K562 (cell line): Measurements from ENCODE around the gene ASIC3. TPM values are rescaled to one million over a fixed set of nuclear protein-coding genes. Genes with fewer than 3 reads are reported as not detected.
A peak's percentile ranks its signal among the peaks of the same experiment; 100 is the strongest.
"Not testable (repeated sequence)": the region's sequence is repeated elsewhere in the genome, so short reads cannot be mapped to it uniquely, and the experiment has no call there.

Experiments used
- CSDE1 ChIP-seq, 2 experiments: fragments of 450-650 bp; IDR thresholded peaks; 2 replicates each; pipeline ENCODE4 v1.6.1; 2016; ENCODE audit warnings: mild to moderate bottlenecking in 1 of 2
- HDAC1 ChIP-seq, 2 experiments: fragments of 450-650 bp; IDR thresholded peaks; 2 replicates each; pipeline ENCODE4 v1.6.1; 2016 to 2017; ENCODE audit warnings: inconsistent platforms in 1 of 2, mild to moderate bottlenecking in 1 of 2, moderate library complexity in 1 of 2
- KLF13 ChIP-seq: fragments of 450-650 bp; IDR thresholded peaks from 2 replicates; pipeline ENCODE4 v1.6.1; 2016; ENCODE audit warnings: missing genetic modification characterization, low read depth, mild to moderate bottlenecking, missing compliant biosample characterization, moderate library complexity, borderline replicate concordance
- LEF1 ChIP-seq: fragments of 450-650 bp; IDR thresholded peaks from 2 replicates; pipeline ENCODE4 v1.6.1; 2016; ENCODE audit warnings: mild to moderate bottlenecking
- MIER1 ChIP-seq: fragments of 450-650 bp; IDR thresholded peaks from 2 replicates; pipeline ENCODE4 v1.6.1; 2016; ENCODE audit warnings: antibody characterized with exemption, mild to moderate bottlenecking, low read depth
- MYC ChIP-seq, 2 experiments: fragments of 250-450 bp in 1 of 2; sonication (Bioruptor Pico) in 1 of 2; IDR thresholded peaks; 2 replicates each; pipeline versions ENCODE4 v1.5.1 to v1.6.1; 2012 to 2021; ENCODE audit warnings: low read depth in 2 of 2, borderline replicate concordance in 1 of 2, improper control_type of control experiment in 1 of 2, low read length in 1 of 2, mild to moderate bottlenecking in 1 of 2, moderate library complexity in 1 of 2
- SAP30 ChIP-seq: fragments of 200-600 bp; sonication (generic); IDR thresholded peaks from 2 replicates; pipeline ENCODE4 v1.6.1; 2012; ENCODE audit warnings: borderline replicate concordance, low read depth, mild to moderate bottlenecking, moderate library complexity, low read length, control low read depth, inconsistent platforms; ENCODE audit not compliant: insufficient read depth, poor library complexity, severe bottlenecking
- SMARCC2 ChIP-seq: fragments of 450-650 bp; IDR thresholded peaks from 2 replicates; pipeline ENCODE4 v1.6.1; 2017; ENCODE audit warnings: antibody characterized with exemption, moderate library complexity, mild to moderate bottlenecking, low read depth
- SMARCE1 ChIP-seq: fragments of 450-650 bp; IDR thresholded peaks from 2 replicates; pipeline ENCODE4 v1.7.1; 2016; ENCODE audit warnings: mild to moderate bottlenecking
- SOX6 ChIP-seq: fragments of 450-650 bp; IDR thresholded peaks from 2 replicates; pipeline ENCODE4 v1.6.1; 2014; ENCODE audit warnings: mild to moderate bottlenecking
- ZEB2 ChIP-seq: fragments of 450-650 bp; IDR thresholded peaks from 2 replicates; pipeline ENCODE4 v1.6.1; 2016
- ZNF583 ChIP-seq: fragments of 250-450 bp; sonication (Bioruptor Pico); IDR thresholded peaks from 2 replicates; pipeline ENCODE4 v1.4.0; 2020
- polyA plus RNA-seq, 8 experiments: library from polyadenylated mRNA; depleted of rRNA in 4 of 8; stranded (reverse) in 5 of 8; unstranded in 3 of 8; fragments of >200 nt; fragmentation: Nextera tagmentation in 2 of 8; fragmentation: Illumina TruSeq in 1 of 8; extraction: Ambion mirVana in 2 of 8; extraction: Trizol in 1 of 8; gene quantifications; 2 replicates each; pipeline versions ENCODE4 v1.2.1 to v1.2.3, GENCODE V29; 2011 to 2014; ENCODE audit warnings: inconsistent platforms in 1 of 8, missing spikeins in 1 of 8
- total RNA-seq, 7 experiments: library from RNA; depleted of rRNA in 6 of 7; stranded (reverse); fragments of >200 nt in 6 of 7; fragmentation: Illumina TruSeq in 2 of 7; extraction: Trizol in 2 of 7; gene quantifications; 2 replicates each; pipeline versions ENCODE4 v1.2.1 to v1.2.3, GENCODE V29; 2011 to 2021; ENCODE audit warnings: low replicate concordance in 1 of 7
- TF ChIP-seq, protein P1 (sequence below), 2 experiments: IDR thresholded peaks in 1 of 2; conservative IDR thresholded peaks in 1 of 2; 2 replicates each; pipeline ENCODE4 v1.6.1; 2016; ENCODE audit warnings: low read depth in 2 of 2, mild to moderate bottlenecking in 1 of 2, missing compliant biosample characterization in 1 of 2, missing genetic modification characterization in 1 of 2, moderate library complexity in 1 of 2
- TF ChIP-seq, protein P2 (sequence below): fragments of 450-650 bp; IDR thresholded peaks from 2 replicates; pipeline ENCODE4 v1.7.1; 2018; ENCODE audit warnings: mild to moderate bottlenecking, low read depth; ENCODE audit not compliant: partially characterized antibody
- TF ChIP-seq, protein P3 (sequence below): sonication (generic); formaldehyde crosslinking; IDR thresholded peaks from 2 replicates; pipeline ENCODE4 v1.9.0; 2022; ENCODE audit warnings: mild to moderate bottlenecking, missing genetic modification reagents
- TF ChIP-seq, protein P4 (sequence below): sonication (generic); formaldehyde crosslinking; IDR thresholded peaks from 2 replicates; pipeline ENCODE4 v1.5.0; 2020; ENCODE audit warnings: missing genetic modification reagents
- TF ChIP-seq, protein P5 (sequence below): IDR thresholded peaks from 2 replicates; pipeline ENCODE4 v1.6.1; 2014; ENCODE audit warnings: antibody characterized with exemption

Gene ASIC3
- total and polyA plus RNA-seq, 9 of the 15 experiments (the other 6 are each of a cell fraction or from before 2014, with no cell fraction given) = 0.11 to 5.0 (median 0.87) TPM

DNA sequence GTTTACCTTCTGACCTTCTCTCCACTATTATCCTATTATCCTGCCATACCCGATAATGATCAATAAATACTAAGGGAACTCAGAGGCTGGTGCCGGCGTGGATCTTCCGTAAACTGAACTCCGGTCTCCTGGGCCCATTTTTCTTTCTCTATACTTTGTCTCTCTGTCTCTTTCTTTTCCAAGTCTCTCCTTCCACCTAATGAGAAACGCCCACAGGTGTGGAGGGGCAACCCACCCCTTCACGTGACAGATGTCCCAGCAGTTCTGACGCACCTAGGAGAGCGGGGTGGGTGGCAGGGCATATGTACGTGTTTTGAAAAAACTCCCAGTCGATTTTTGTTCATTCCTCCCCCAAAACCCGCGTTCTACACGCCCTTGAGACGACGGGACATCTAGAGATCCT is 20.6 kb upstream of the ASIC3 start (continued):
- TF ChIP-seq ZNF583 (CRISPR knock-in tag) (peak; percentile 63; the same call in 1 of the 2 replicates), LEF1 (peak; percentile 52; the same call in 1 of the 2 replicates), HDAC1 (IDR thresholded peaks at IDR 0.05) (peak in 1 of 2 experiments; percentile 69; a peak in 2 of 4 replicates), KLF13 (tag) (peak; percentile 39; the same call in 1 of the 2 replicates), SAP30 (peak; percentile 35), CSDE1 (IDR thresholded peaks at IDR 0.05) (peak in 1 of 2 experiments; percentile 75; a peak in 1 of 4 replicates), ZEB2 (peak; percentile 69; the same call in 1 of the 2 replicates), MIER1 (peak; percentile 81; the same call in 1 of the 2 replicates), MYC (CRISPR knock-in tag; IDR thresholded peaks at IDR 0.05; ENCODE audit: borderline replicate concordance, low read depth) (peak; percentile 68; the same call in 1 of the 2 replicates), SOX6 (0 out of 2 replicates have a peak, but pooled peaks have one; percentile 9), SMARCC2 (peak; percentile 25; the same call in 1 of the 2 replicates), SMARCE1 (0 out of 2 replicates have a peak, but pooled peaks have one; percentile 3)
- TF ChIP-seq, protein P1, sequence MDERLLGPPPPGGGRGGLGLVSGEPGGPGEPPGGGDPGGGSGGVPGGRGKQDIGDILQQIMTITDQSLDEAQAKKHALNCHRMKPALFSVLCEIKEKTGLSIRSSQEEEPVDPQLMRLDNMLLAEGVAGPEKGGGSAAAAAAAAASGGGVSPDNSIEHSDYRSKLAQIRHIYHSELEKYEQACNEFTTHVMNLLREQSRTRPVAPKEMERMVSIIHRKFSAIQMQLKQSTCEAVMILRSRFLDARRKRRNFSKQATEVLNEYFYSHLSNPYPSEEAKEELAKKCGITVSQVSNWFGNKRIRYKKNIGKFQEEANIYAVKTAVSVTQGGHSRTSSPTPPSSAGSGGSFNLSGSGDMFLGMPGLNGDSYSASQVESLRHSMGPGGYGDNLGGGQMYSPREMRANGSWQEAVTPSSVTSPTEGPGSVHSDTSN (CRISPR knock-in tag; IDR thresholded peaks at IDR 0.05; ENCODE audit: low read depth) = 0 out of 2 replicates have a peak, but pooled peaks have one; percentile 13
- TF ChIP-seq, protein P1 (tag; conservative IDR thresholded peaks at IDR 0.05; ENCODE audit: low read depth) = not testable (repeated sequence)
- TF ChIP-seq, protein P2, sequence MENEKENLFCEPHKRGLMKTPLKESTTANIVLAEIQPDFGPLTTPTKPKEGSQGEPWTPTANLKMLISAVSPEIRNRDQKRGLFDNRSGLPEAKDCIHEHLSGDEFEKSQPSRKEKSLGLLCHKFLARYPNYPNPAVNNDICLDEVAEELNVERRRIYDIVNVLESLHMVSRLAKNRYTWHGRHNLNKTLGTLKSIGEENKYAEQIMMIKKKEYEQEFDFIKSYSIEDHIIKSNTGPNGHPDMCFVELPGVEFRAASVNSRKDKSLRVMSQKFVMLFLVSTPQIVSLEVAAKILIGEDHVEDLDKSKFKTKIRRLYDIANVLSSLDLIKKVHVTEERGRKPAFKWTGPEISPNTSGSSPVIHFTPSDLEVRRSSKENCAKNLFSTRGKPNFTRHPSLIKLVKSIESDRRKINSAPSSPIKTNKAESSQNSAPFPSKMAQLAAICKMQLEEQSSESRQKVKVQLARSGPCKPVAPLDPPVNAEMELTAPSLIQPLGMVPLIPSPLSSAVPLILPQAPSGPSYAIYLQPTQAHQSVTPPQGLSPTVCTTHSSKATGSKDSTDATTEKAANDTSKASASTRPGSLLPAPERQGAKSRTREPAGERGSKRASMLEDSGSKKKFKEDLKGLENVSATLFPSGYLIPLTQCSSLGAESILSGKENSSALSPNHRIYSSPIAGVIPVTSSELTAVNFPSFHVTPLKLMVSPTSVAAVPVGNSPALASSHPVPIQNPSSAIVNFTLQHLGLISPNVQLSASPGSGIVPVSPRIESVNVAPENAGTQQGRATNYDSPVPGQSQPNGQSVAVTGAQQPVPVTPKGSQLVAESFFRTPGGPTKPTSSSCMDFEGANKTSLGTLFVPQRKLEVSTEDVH = peak; percentile 9
- not testable (repeated sequence) for TF ChIP-seq MYC (IDR thresholded peaks at IDR 0.05; ENCODE audit: low read depth, low read length)
- TF ChIP-seq, protein P3, sequence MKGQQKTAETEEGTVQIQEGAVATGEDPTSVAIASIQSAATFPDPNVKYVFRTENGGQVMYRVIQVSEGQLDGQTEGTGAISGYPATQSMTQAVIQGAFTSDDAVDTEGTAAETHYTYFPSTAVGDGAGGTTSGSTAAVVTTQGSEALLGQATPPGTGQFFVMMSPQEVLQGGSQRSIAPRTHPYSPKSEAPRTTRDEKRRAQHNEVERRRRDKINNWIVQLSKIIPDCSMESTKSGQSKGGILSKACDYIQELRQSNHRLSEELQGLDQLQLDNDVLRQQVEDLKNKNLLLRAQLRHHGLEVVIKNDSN = peak; percentile 84
- TF ChIP-seq, protein P4, sequence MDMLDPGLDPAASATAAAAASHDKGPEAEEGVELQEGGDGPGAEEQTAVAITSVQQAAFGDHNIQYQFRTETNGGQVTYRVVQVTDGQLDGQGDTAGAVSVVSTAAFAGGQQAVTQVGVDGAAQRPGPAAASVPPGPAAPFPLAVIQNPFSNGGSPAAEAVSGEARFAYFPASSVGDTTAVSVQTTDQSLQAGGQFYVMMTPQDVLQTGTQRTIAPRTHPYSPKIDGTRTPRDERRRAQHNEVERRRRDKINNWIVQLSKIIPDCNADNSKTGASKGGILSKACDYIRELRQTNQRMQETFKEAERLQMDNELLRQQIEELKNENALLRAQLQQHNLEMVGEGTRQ (CRISPR knock-in tag) = peak; percentile 81
- TF ChIP-seq, protein P5, sequence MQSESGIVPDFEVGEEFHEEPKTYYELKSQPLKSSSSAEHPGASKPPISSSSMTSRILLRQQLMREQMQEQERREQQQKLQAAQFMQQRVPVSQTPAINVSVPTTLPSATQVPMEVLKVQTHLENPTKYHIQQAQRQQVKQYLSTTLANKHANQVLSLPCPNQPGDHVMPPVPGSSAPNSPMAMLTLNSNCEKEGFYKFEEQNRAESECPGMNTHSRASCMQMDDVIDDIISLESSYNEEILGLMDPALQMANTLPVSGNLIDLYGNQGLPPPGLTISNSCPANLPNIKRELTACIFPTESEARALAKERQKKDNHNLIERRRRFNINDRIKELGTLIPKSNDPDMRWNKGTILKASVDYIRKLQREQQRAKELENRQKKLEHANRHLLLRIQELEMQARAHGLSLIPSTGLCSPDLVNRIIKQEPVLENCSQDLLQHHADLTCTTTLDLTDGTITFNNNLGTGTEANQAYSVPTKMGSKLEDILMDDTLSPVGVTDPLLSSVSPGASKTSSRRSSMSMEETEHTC = 0 out of 2 replicates have a peak, but pooled peaks have one; percentile 10
